Measurements from ENCODE around the gene CKLF. TPM values are rescaled to one million over a fixed set of nuclear protein-coding genes. Genes with fewer than 3 reads are reported as not detected.

CKLF gene
- polyA plus RNA-seq, 1 of the 3 experiments (the other 2 are of a cell fraction): 211 TPM

- peak overlapping the region in 1 of 2 experiments; percentile 64; a peak in 2 of 4 replicates for H3K27ac ChIP-seq (ENCODE audit: low read depth in 2 of 2, low read length in 1 of 2)
- no peaks in the 10 kb centered on the region for H3K9me2 ChIP-seq
- peaks cover 8 to 19% of the 10 kb centered on the region in 2 experiments; a peak in 3 of 4 replicates for H3K4me1 ChIP-seq (ENCODE audit: control insufficient read depth in 1 of 2, insufficient read depth in 2 of 2, low read depth in 1 of 2, low read length in 1 of 2)
- peak overlapping the region; percentile 67 to 81 for H3K4me3 ChIP-seq (ENCODE audit: low read depth in 2 of 2, low read length in 1 of 2)
- no peaks in the 10 kb centered on the region for H3K9me3 ChIP-seq
- H3K79me2 ChIP-seq (ENCODE audit: insufficient read depth): peaks cover 58% of the 10 kb centered on the region
- CTCF ChIA-PET: interaction anchor here (0.6 to 6.5 kb wide), 7 partner anchors 18 to 262 kb away, joined by 3 to 68 read pairs (median 10); no protein-coding TSS in a partner anchor
- H3K4me2 ChIP-seq: peak overlapping the region; percentile 96
- POLR2A ChIA-PET: no interaction called here
- peaks cover 16% of the 10 kb centered on the region for H3F3A ChIP-seq (replicated peaks; ENCODE audit: insufficient read depth)
- DNase-seq: no peak
- H3K9ac ChIP-seq: peak overlapping the region; percentile 94
- no peaks in the 10 kb centered on the region for H3K27me3 ChIP-seq (ENCODE audit: insufficient read depth)
- H4K20me1 ChIP-seq (ENCODE audit: insufficient read depth): peaks cover 24% of the 10 kb centered on the region; the same call in 1 of the 2 replicates
- TF ChIP-seq TEAD4 (IDR thresholded peaks at IDR 0.05; ENCODE audit: borderline replicate concordance, insufficient read depth) (no peak), FOSL2 (IDR thresholded peaks at IDR 0.05; ENCODE audit: borderline replicate concordance, low read depth) (no peak), GABPA (IDR thresholded peaks at IDR 0.05; ENCODE audit: low read depth) (no peak)
- WGBS (ENCODE audit: low lambda C conversion rate): 82% methylated on average over 9 of the region's 10 CpGs
- no peak overlapping the region for H2AFZ ChIP-seq (ENCODE audit: low read depth)
- peaks cover 17% of the 10 kb centered on the region in 2 experiments for H3K36me3 ChIP-seq (replicated peaks in 1 of 2; ENCODE audit: control insufficient read depth in 1 of 2, insufficient read depth in 2 of 2, low read length in 1 of 2)
Measured at GRCh38 chr16:66605979-66606751, 53.8 kb downstream of the CKLF start.

- H2AFZ ChIP-seq (ENCODE audit: low read depth): no peak overlapping the region
- H3K27ac ChIP-seq (ENCODE audit: low read depth in 2 of 2, low read length in 1 of 2): peak overlapping the region; percentile 36 to 38; a peak in 3 of 4 replicates
- peaks cover 22 to 39% of the 10 kb centered on the region in 2 experiments for H3K36me3 ChIP-seq (replicated peaks in 1 of 2; ENCODE audit: control insufficient read depth in 1 of 2, insufficient read depth in 2 of 2, low read length in 1 of 2)
- H3K9me2 ChIP-seq: no peaks in the 10 kb centered on the region
- ChIA-PET CTCF (interaction anchor here (0.5 to 6.5 kb wide), 56 partner anchors 10 to 800 kb away, joined by 3 to 68 read pairs (median 5); partner anchors contain the start of genes CKLF, CMTM2 and NAE1), POLR2A (interaction anchor here (1.0 to 1.3 kb wide), 2 partner anchors 52 to 272 kb away, joined by 4 to 5 read pairs; partner anchors contain the start of gene PDP2)
- peaks cover 7 to 19% of the 10 kb centered on the region in 2 experiments; a peak in 3 of 4 replicates for H3K4me1 ChIP-seq (ENCODE audit: control insufficient read depth in 1 of 2, insufficient read depth in 2 of 2, low read depth in 1 of 2, low read length in 1 of 2)
- peak; percentile 94 for DNase-seq
- H3K4me2 ChIP-seq: peak overlapping the region; percentile 38; the same call in 1 of the 2 replicates
- H3K9me3 ChIP-seq: no peaks in the 10 kb centered on the region
- no peak overlapping the region for H3K9ac ChIP-seq
- no peaks in the 10 kb centered on the region for H3K27me3 ChIP-seq (ENCODE audit: insufficient read depth)
- peaks cover 24% of the 10 kb centered on the region; the same call in 1 of the 2 replicates for H4K20me1 ChIP-seq (ENCODE audit: insufficient read depth)
- H3F3A ChIP-seq (replicated peaks; ENCODE audit: insufficient read depth): peaks cover 14% of the 10 kb centered on the region
- H3K4me3 ChIP-seq (ENCODE audit: low read depth in 2 of 2, low read length in 1 of 2): no peak overlapping the region; a peak in 1 of 4 replicates
- peaks cover 58% of the 10 kb centered on the region for H3K79me2 ChIP-seq (ENCODE audit: insufficient read depth)
- WGBS (ENCODE audit: low lambda C conversion rate): 42% methylated on average over 16 of the region's 17 CpGs
- 0 out of 2 replicates have a peak, but pooled peaks have one; percentile 16 for TF ChIP-seq REST (IDR thresholded peaks at IDR 0.05; ENCODE audit: low read depth, low read length)
- peak; percentile 59; the same call in 1 of the 2 replicates for TF ChIP-seq USF1 (IDR thresholded peaks at IDR 0.05; ENCODE audit: borderline replicate concordance, low read depth)
- TF ChIP-seq RXRA (IDR thresholded peaks at IDR 0.05; ENCODE audit: borderline replicate concordance, low read depth): peak; percentile 70; the same call in 1 of the 2 replicates
- no peak for TF ChIP-seq TAF1 (IDR thresholded peaks at IDR 0.05; ENCODE audit: borderline replicate concordance, low read depth, low read length)
- TF ChIP-seq MAX (IDR thresholded peaks at IDR 0.05; ENCODE audit: low read depth): peak; percentile 94
- TF ChIP-seq ZBTB33 (IDR thresholded peaks at IDR 0.05; ENCODE audit: borderline replicate concordance, low read depth): no peak
- peak; percentile 82 for TF ChIP-seq SMC3 (IDR thresholded peaks at IDR 0.05; ENCODE audit: low read depth, low read length)
- peak; percentile 59; the same call in 1 of the 2 replicates for TF ChIP-seq TEAD4 (IDR thresholded peaks at IDR 0.05; ENCODE audit: borderline replicate concordance, insufficient read depth)
- TF ChIP-seq RAD21 (IDR thresholded peaks at IDR 0.05; ENCODE audit: low read length): peak; percentile 72
- TF ChIP-seq CTCF (IDR thresholded peaks at IDR 0.05): peak; percentile 94
Measured at GRCh38 chr16:66608241-66609138, 56.1 kb downstream of the CKLF start.

Data from SK-N-SH (cell line).